ENCODE measurements around the gene CHMP3. TPM values are rescaled to one million over a fixed set of nuclear protein-coding genes. Genes with fewer than 3 reads are reported as not detected.

CHMP3 gene
- total RNA-seq (2021; ENCODE audit: unreplicated experiment), result 129 TPM
- 94.9 TPM for polyA plus RNA-seq (2012; ENCODE audit: insufficient read length)
- percentile 95 among the genes with signal in this experiment for Bru-seq, nascent RNA
- BruChase-seq, experiment 1, labeled RNA remaining after a 2-hour chase, result percentile 99 among the genes with signal in this experiment
- percentile 99 among the genes with signal in this experiment for BruChase-seq, experiment 2, labeled RNA remaining after a 6-hour chase
- long read RNA-seq, transcript CHMP3-201 (6 exons, 3,171 nt), result major isoform, 91 of 150 reads
- long read RNA-seq, partial matches to known transcripts, result 19 of 150 reads
- long read RNA-seq, other reads (novel, unspliced or antisense), result 36 of 150 reads

- TSS peak; percentile 75 for BruUV-seq (replicated peaks)
- intact Hi-C loops (cut with micrococcal nuclease; ENCODE audit: unreplicated experiment) (no loop called here), in situ Hi-C loops (cut with HindIII; ENCODE audit: low pct_unique_long_range_greater_than_20kb, low sequenced_read_pairs) (no loop called here)
- POLR2A ChIA-PET, result no interaction called here
- TF ChIP-seq SIN3A (IDR thresholded peaks at IDR 0.05; ENCODE audit: borderline replicate concordance, insufficient read depth, low read depth, low read length) (peak; percentile 82), TCF7L2 (IDR thresholded peaks at IDR 0.05; ENCODE audit: low read depth, low read length) (no peak), POLR2AphosphoS5 (IDR thresholded peaks at IDR 0.05; ENCODE audit: low read depth, low read length) (peak; percentile 87)
- H3K27ac ChIP-seq (ENCODE audit: low read length), result peak within 1 kb of the TSS; percentile 99
- peaks cover 12% of the 10 kb centered on the region for H3K4me1 ChIP-seq (ENCODE audit: control insufficient read depth, insufficient read depth, low read length)
- H3K9me3 ChIP-seq (ENCODE audit: control insufficient read depth, insufficient read depth, low read depth, low read length), result peaks cover 11% of the 10 kb centered on the region; the same call in 1 of the 2 replicates
- 0 out of 2 replicates have a peak, but pooled peaks cover 2% of the 10 kb centered on the region for H3K36me3 ChIP-seq (ENCODE audit: control insufficient read depth, insufficient read depth, low read length)
- DNase-seq (ENCODE audit: low read depth, low spot score) (peak; percentile 88), ATAC-seq (peak; percentile 97)
- CTCF ChIA-PET, result no interaction called here
- H3K27me3 ChIP-seq (ENCODE audit: control insufficient read depth, insufficient read depth, low read length), result no peaks in the 10 kb centered on the region
- peak within 1 kb of the TSS; percentile 90 to 94 for H3K4me3 ChIP-seq (ENCODE audit: low read depth in 2 of 2, low read length in 2 of 2)
Observed at GRCh38 chr2:86562922-86563649, at the start of gene CHMP3. Gene CHMP3 (minus strand): TSS chr2:86563443. CDS start chr2:86563348, 95 bp downstream.

- no peaks in the 10 kb centered on the region for H3K9me3 ChIP-seq (ENCODE audit: control insufficient read depth, insufficient read depth, low read depth, low read length)
- DNase-seq (ENCODE audit: low read depth, low spot score), result no peak
- no peak for ATAC-seq
- TF ChIP-seq SIN3A (IDR thresholded peaks at IDR 0.05; ENCODE audit: borderline replicate concordance, insufficient read depth, low read depth, low read length), result no peak
- TF ChIP-seq TCF7L2 (IDR thresholded peaks at IDR 0.05; ENCODE audit: low read depth, low read length), result no peak
- TF ChIP-seq REST (IDR thresholded peaks at IDR 0.05; ENCODE audit: insufficient read depth in 1 of 2, low read depth in 2 of 2, low read length in 1 of 2), result no peak
- TF ChIP-seq CTCF (IDR thresholded peaks at IDR 0.05), result no peak
- TF ChIP-seq POLR2AphosphoS5 (IDR thresholded peaks at IDR 0.05; ENCODE audit: low read depth, low read length), result no peak
- H3K27ac ChIP-seq (ENCODE audit: low read length), result no peak overlapping the region
- CTCF ChIA-PET, result no interaction called here
- intact Hi-C loops (cut with micrococcal nuclease; ENCODE audit: unreplicated experiment) (no loop called here), in situ Hi-C loops (cut with HindIII; ENCODE audit: low pct_unique_long_range_greater_than_20kb, low sequenced_read_pairs) (no loop called here)
- BruUV-seq (replicated peaks), result no TSS peak
- POLR2A ChIA-PET, result no interaction called here
- H3K36me3 ChIP-seq (ENCODE audit: control insufficient read depth, insufficient read depth, low read length), result peaks cover 17% of the 10 kb centered on the region
- no peak overlapping the region for H3K4me3 ChIP-seq (ENCODE audit: low read depth in 2 of 2, low read length in 2 of 2)
- H3K27me3 ChIP-seq (ENCODE audit: control insufficient read depth, insufficient read depth, low read length), result no peaks in the 10 kb centered on the region
- H3K4me1 ChIP-seq (ENCODE audit: control insufficient read depth, insufficient read depth, low read length), result no peaks in the 10 kb centered on the region
Observed at GRCh38 chr2:86610871-86611270, 47.6 kb upstream of the CHMP3 start.

All from Panc1 (cell line).